ENCODE measurements around the gene OR52K1. TPM values are rescaled to one million over a fixed set of nuclear protein-coding genes. Genes with fewer than 3 reads are reported as not detected.

The OR52K1 gene
- total RNA-seq, 1 experiment from 2014 or later = not detected

- CTCF ChIA-PET = no interaction called here
- TF ChIP-seq EZH2phosphoT487 (IDR thresholded peaks at IDR 0.05; ENCODE audit: borderline replicate concordance, low read length) (no peak), EZH2 (IDR thresholded peaks at IDR 0.05; ENCODE audit: low read length, unreplicated experiment) (no peak), CTCF (conservative IDR thresholded peaks at IDR 0.05; ENCODE audit: low read depth, low read length) (no peak)
- POLR2A ChIA-PET (ENCODE audit: unreplicated experiment) = no interaction called here
Measured at GRCh38 chr11:4495986-4496385, 13.5 kb downstream of the OR52K1 start.

GRCh38 chr11:4496557-4497248, 14.3 kb downstream of the OR52K1 start:
- H3K36me3 ChIP-seq (ENCODE audit: low read depth, low read length) = no peaks in the 10 kb centered on the region
- H3K79me2 ChIP-seq (ENCODE audit: low read length) = no peaks in the 10 kb centered on the region
- H3K9ac ChIP-seq (ENCODE audit: low read length) = no peak overlapping the region
- no peaks in the 10 kb centered on the region for H4K20me1 ChIP-seq (ENCODE audit: low read length)
- intact Hi-C loops (cut with micrococcal nuclease) = no loop called here
- H2AFZ ChIP-seq (ENCODE audit: low read length) = no peak overlapping the region
- ChIA-PET CTCF (no interaction called here), POLR2A (ENCODE audit: unreplicated experiment) (no interaction called here)
- H3K9me3 ChIP-seq (ENCODE audit: low read length) = no peaks in the 10 kb centered on the region
- no peaks in the 10 kb centered on the region for H3F3A ChIP-seq (ENCODE audit: low read length, unreplicated experiment)
- no peaks in the 10 kb centered on the region for H3K9me2 ChIP-seq (replicated peaks; ENCODE audit: low read length)
- H3K4me1 ChIP-seq (ENCODE audit: insufficient read depth, low read length) = no peaks in the 10 kb centered on the region
- H3K27ac ChIP-seq (ENCODE audit: low read length) = no peak overlapping the region
- H3K4me3 ChIP-seq (ENCODE audit: low read length) = no peak overlapping the region
- peaks cover 77% of the 10 kb centered on the region for H3K27me3 ChIP-seq (ENCODE audit: low read length)
- ATAC-seq (no peak), DNase-seq (no peak)
- no peak overlapping the region for H3K4me2 ChIP-seq (ENCODE audit: low read length)
- BruUV-seq (replicated peaks) = no TSS peak
- TF ChIP-seq EZH2phosphoT487 (IDR thresholded peaks at IDR 0.05; ENCODE audit: borderline replicate concordance, low read length) (no peak), CTCF (conservative IDR thresholded peaks at IDR 0.05; ENCODE audit: low read depth, low read length) (no peak), EZH2 (IDR thresholded peaks at IDR 0.05; ENCODE audit: low read length, unreplicated experiment) (no peak)

More at GRCh38 chr11:4495986-4496385, 13.5 kb downstream of the OR52K1 start:
- no peaks in the 10 kb centered on the region for H3K4me1 ChIP-seq (ENCODE audit: insufficient read depth, low read length)
- no peak overlapping the region for H3K27ac ChIP-seq (ENCODE audit: low read length)
- no peak overlapping the region for H3K9ac ChIP-seq (ENCODE audit: low read length)
- DNase-seq (no peak), ATAC-seq (no peak)
- no peaks in the 10 kb centered on the region for H3K9me2 ChIP-seq (replicated peaks; ENCODE audit: low read length)
- BruUV-seq (replicated peaks) = no TSS peak
- no peaks in the 10 kb centered on the region for H3K79me2 ChIP-seq (ENCODE audit: low read length)
- intact Hi-C loops (cut with micrococcal nuclease) = no loop called here
- no peak overlapping the region for H3K4me3 ChIP-seq (ENCODE audit: low read length)
- H3F3A ChIP-seq (ENCODE audit: low read length, unreplicated experiment) = no peaks in the 10 kb centered on the region
- H3K27me3 ChIP-seq (ENCODE audit: low read length) = peaks cover 69% of the 10 kb centered on the region
- no peaks in the 10 kb centered on the region for H3K36me3 ChIP-seq (ENCODE audit: low read depth, low read length)
- H3K4me2 ChIP-seq (ENCODE audit: low read length) = no peak overlapping the region
- no peaks in the 10 kb centered on the region for H4K20me1 ChIP-seq (ENCODE audit: low read length)
- no peaks in the 10 kb centered on the region for H3K9me3 ChIP-seq (ENCODE audit: low read length)
- no peak overlapping the region for H2AFZ ChIP-seq (ENCODE audit: low read length)

GRCh38 chr11:4508886-4509285, 26.4 kb downstream of the OR52K1 start:
- H3K9ac ChIP-seq (ENCODE audit: low read length) = no peak overlapping the region
- no peaks in the 10 kb centered on the region for H3K9me3 ChIP-seq (ENCODE audit: low read length)
- no peaks in the 10 kb centered on the region for H3K4me1 ChIP-seq (ENCODE audit: insufficient read depth, low read length)
- peaks cover 9% of the 10 kb centered on the region; the same call in 1 of the 2 replicates for H3K27me3 ChIP-seq (ENCODE audit: low read length)
- no TSS peak for BruUV-seq (replicated peaks)
- H3K79me2 ChIP-seq (ENCODE audit: low read length) = no peaks in the 10 kb centered on the region
- ChIA-PET POLR2A (ENCODE audit: unreplicated experiment) (no interaction called here), CTCF (no interaction called here)
- no peak overlapping the region for H3K27ac ChIP-seq (ENCODE audit: low read length)
- H4K20me1 ChIP-seq (ENCODE audit: low read length) = no peaks in the 10 kb centered on the region
- ATAC-seq (no peak), DNase-seq (no peak)
- TF ChIP-seq EZH2 (IDR thresholded peaks at IDR 0.05; ENCODE audit: low read length, unreplicated experiment) (no peak), CTCF (conservative IDR thresholded peaks at IDR 0.05; ENCODE audit: low read depth, low read length) (no peak), EZH2phosphoT487 (IDR thresholded peaks at IDR 0.05; ENCODE audit: borderline replicate concordance, low read length) (no peak)
- H3F3A ChIP-seq (ENCODE audit: low read length, unreplicated experiment) = no peaks in the 10 kb centered on the region
- no peak overlapping the region for H3K4me3 ChIP-seq (ENCODE audit: low read length)
- no peak overlapping the region for H3K4me2 ChIP-seq (ENCODE audit: low read length)
- no peak overlapping the region for H2AFZ ChIP-seq (ENCODE audit: low read length)
- intact Hi-C loops (cut with micrococcal nuclease) = no loop called here
- no peaks in the 10 kb centered on the region for H3K36me3 ChIP-seq (ENCODE audit: low read depth, low read length)
- H3K9me2 ChIP-seq (replicated peaks; ENCODE audit: low read length) = no peaks in the 10 kb centered on the region

Data from PC-3 (cell line).